HepG2 (cell line): ENCODE data around the gene SCO1. TPM values are rescaled to one million over a fixed set of nuclear protein-coding genes. Genes with fewer than 3 reads are reported as not detected.

Source experiments
- ATAC-seq: fragments of 200-7000 bp; cut with Tn5 transposase; 3 replicates; pipeline ENCODE4 v1.9.1; 2020; ENCODE audit warnings: mild to moderate bottlenecking, moderate library complexity
- BruUV-seq: library from RNA; stranded (reverse); fragments of 400-500 nt; replicated peaks from 2 replicates; lab custom pipeline; 2021; lab: Mats Ljungman, UMichigan
- CTCF ChIA-PET: fragments of 300-600 bp; formaldehyde crosslinking; extraction: SDS; loops from one replicate; lab custom pipeline; 2021; ENCODE audit warnings: low total read pairs, inconsistent platforms, low intra/inter-chr PET ratio; lab: Yijun Ruan, JAX
- POLR2A ChIA-PET: fragments of 350-600 bp; sonication (Branson Sonifier 250); formaldehyde crosslinking; loops from one replicate; lab custom pipeline; 2020; ENCODE audit warnings: antibody characterized with exemption, inconsistent platforms; lab: Yijun Ruan, JAX
- DNase-seq: peaks from one replicate; pipeline ENCODE4 v3.0.0-alpha.2; 2015; ENCODE audit warnings: low spot score
- FAIRE-seq: peaks from 3 replicates; lab custom pipeline; 2011; peaks lifted over from hg19 to GRCh38; lab: Jason Lieb, UNC
- H2AFZ ChIP-seq: one replicate; pipeline ENCODE4 v1.6.1; 2011; ENCODE audit warnings: low read length, inconsistent platforms
- H3K27ac ChIP-seq: fragments of 300-600 bp; 3 replicates; pipeline ENCODE4 v1.8.0; 2011; ENCODE audit warnings: mixed run types, mild to moderate bottlenecking, mixed read lengths, low read length, inconsistent platforms; ENCODE audit not compliant: insufficient read depth; ENCODE audit errors: extremely low read length
- H3K27me3 ChIP-seq, 2 experiments: fragments of 200-600 bp in 1 of 2; 2 replicates in 1 of 2; 3 replicates in 1 of 2; pipeline versions ENCODE4 v1.6.0 to v1.8.0; 2011; ENCODE audit warnings: low read length in 2 of 2, mild to moderate bottlenecking in 2 of 2, moderate library complexity in 2 of 2, inconsistent platforms in 1 of 2; ENCODE audit not compliant: insufficient read depth in 2 of 2, control insufficient read depth in 1 of 2
- H3K36me3 ChIP-seq, 2 experiments: fragments of 200-600 bp in 1 of 2; replicated peaks in 1 of 2; 2 replicates in 1 of 2; 3 replicates in 1 of 2; pipeline versions ENCODE4 v1.5.1 to v1.8.0; 2011; ENCODE audit warnings: low read length in 2 of 2, inconsistent platforms in 1 of 2; ENCODE audit not compliant: insufficient read depth in 2 of 2, control insufficient read depth in 1 of 2
- H3K4me1 ChIP-seq: 2 replicates; pipeline ENCODE4 v1.5.1; 2012; ENCODE audit warnings: low read length, inconsistent platforms; ENCODE audit not compliant: insufficient read depth
- H3K4me2 ChIP-seq: 2 replicates; pipeline ENCODE4 v1.6.0; 2011; ENCODE audit warnings: low read depth, low read length, inconsistent platforms
- H3K4me3 ChIP-seq, 3 experiments: fragments of 200-600 bp in 1 of 3; sonication (generic), shearing (Covaris generic) in 1 of 3; replicated peaks in 1 of 3; 2 replicates each; pipeline ENCODE4 v1.5.1; 2011 to 2016; ENCODE audit warnings: low read length in 3 of 3, inconsistent platforms in 2 of 3, low read depth in 2 of 3, mild to moderate bottlenecking in 2 of 3, control low read depth in 1 of 3, mixed read lengths in 1 of 3; ENCODE audit not compliant: insufficient read depth in 1 of 3
- H3K79me2 ChIP-seq: one replicate; pipeline ENCODE4 v1.6.1; 2011; ENCODE audit warnings: low read length, inconsistent platforms; ENCODE audit not compliant: insufficient read depth
- H3K9ac ChIP-seq: 2 replicates; pipeline ENCODE4 v1.6.0; 2011; ENCODE audit warnings: mild to moderate bottlenecking, low read depth, low read length, inconsistent platforms; ENCODE audit not compliant: insufficient read depth
- H3K9me3 ChIP-seq: 2 replicates; pipeline ENCODE4 v1.5.1; 2012; ENCODE audit warnings: mild to moderate bottlenecking, low read length
- H4K20me1 ChIP-seq: 2 replicates; pipeline ENCODE4 v1.6.0; 2011; ENCODE audit warnings: inconsistent platforms, mild to moderate bottlenecking, low read length, moderate library complexity; ENCODE audit not compliant: insufficient read depth
- ELF4 ChIP-seq: sonication (generic); formaldehyde crosslinking; IDR thresholded peaks from 2 replicates; pipeline ENCODE4 v1.5.0; 2020; ENCODE audit warnings: missing genetic modification reagents, mild to moderate bottlenecking, moderate library complexity, borderline replicate concordance
- MBNL3 ChIP-seq: fragments of 250-450 bp; sonication (Bioruptor Pico); conservative IDR thresholded peaks from 2 replicates; pipeline ENCODE4 v1.8.0; 2022; ENCODE audit warnings: mild to moderate bottlenecking, inconsistent platforms
- PAF1 ChIP-seq: IDR thresholded peaks from 2 replicates; pipeline ENCODE4 v1.6.1; 2016; ENCODE audit warnings: missing genetic modification reagents, missing compliant biosample characterization
- RAD21 ChIP-seq: fragments of 450-650 bp; formaldehyde crosslinking; IDR thresholded peaks from 2 replicates; pipeline ENCODE4 v1.5.0; 2020; ENCODE audit warnings: mild to moderate bottlenecking
- ZNF260 ChIP-seq: sonication (generic); formaldehyde crosslinking; IDR thresholded peaks from 2 replicates; pipeline ENCODE4 v1.4.0; 2020; ENCODE audit warnings: missing genetic modification reagents, low read depth, mild to moderate bottlenecking, borderline replicate concordance
- ZNF7 ChIP-seq: IDR thresholded peaks from 2 replicates; pipeline ENCODE4 v1.6.1; 2016; ENCODE audit warnings: missing biosample characterization, missing genetic modification reagents
- ZNF713 ChIP-seq: sonication (generic); formaldehyde crosslinking; IDR thresholded peaks from 2 replicates; pipeline ENCODE4 v1.4.0; 2020; ENCODE audit warnings: mild to moderate bottlenecking, missing genetic modification reagents
- WGBS: methylation state at CpG from one replicate; pipeline ENCODE4 v1.1.6; 2017; ENCODE audit warnings: low lambda C conversion rate; 5-methylcytosine and 5-hydroxymethylcytosine counted together
- in situ Hi-C: cut with HindIII; loops from 2 replicates; pipeline ENCODE4 v1.10.0; 2017; ENCODE audit warnings: low pct_unique_long_range_greater_than_20kb; ENCODE audit not compliant: extremely low pct_ligation_motif_present
- intact Hi-C: fragments of 100-400 bp; cut with micrococcal nuclease; formaldehyde crosslinking; loops from one replicate; pipeline ENCODE4 v1.10.0; 2022; ENCODE audit not compliant: unreplicated experiment
- polyA plus RNA-seq, 8 experiments: library from polyadenylated mRNA; depleted of rRNA in 3 of 8; stranded (reverse) in 7 of 8; unstranded in 1 of 8; fragments of >200 nt; fragmentation: Illumina TruSeq in 4 of 8; extraction: Trizol in 4 of 8; gene quantifications; 2 replicates each; pipeline versions ENCODE4 v1.2.1 to v1.2.3, GENCODE V29; 2011 to 2016; ENCODE audit warnings: low read depth in 4 of 8, missing spikeins in 1 of 8, mixed read lengths in 1 of 8; ENCODE audit not compliant: insufficient read depth in 1 of 8
- total RNA-seq, 5 experiments: library from RNA; depleted of rRNA; stranded (reverse); fragments of >200 nt; fragmentation: Illumina TruSeq; extraction: Trizol; gene quantifications; 2 replicates each; pipeline ENCODE4 v1.2.3, GENCODE V29; 2016; ENCODE audit warnings: low read depth in 1 of 5
- TF ChIP-seq, protein P1 (sequence below), 2 experiments: sonication (generic) in 1 of 2; formaldehyde crosslinking in 1 of 2; IDR thresholded peaks; 2 replicates each; pipeline versions ENCODE4 v1.5.1 to v1.6.1; 2011 to 2020; ENCODE audit warnings: borderline replicate concordance in 1 of 2, low read depth in 1 of 2, low read length in 1 of 2, mild to moderate bottlenecking in 1 of 2, missing genetic modification reagents in 1 of 2, moderate library complexity in 1 of 2
- TF ChIP-seq, protein P2 (sequence below), 2 experiments: fragments of 450-650 bp in 1 of 2; sonication (generic) in 1 of 2; formaldehyde crosslinking in 1 of 2; IDR thresholded peaks; 2 replicates each; pipeline versions ENCODE4 v1.6.1 to v1.8.0; 2016 to 2022; ENCODE audit warnings: antibody characterized with exemption in 1 of 2, mild to moderate bottlenecking in 1 of 2, missing genetic modification reagents in 1 of 2

The SCO1 gene
- total and polyA plus RNA-seq, 2 of the 13 experiments (the other 11 are each of a cell fraction or from before 2014, with no cell fraction given): 11.4 to 50.3 TPM

DNA sequence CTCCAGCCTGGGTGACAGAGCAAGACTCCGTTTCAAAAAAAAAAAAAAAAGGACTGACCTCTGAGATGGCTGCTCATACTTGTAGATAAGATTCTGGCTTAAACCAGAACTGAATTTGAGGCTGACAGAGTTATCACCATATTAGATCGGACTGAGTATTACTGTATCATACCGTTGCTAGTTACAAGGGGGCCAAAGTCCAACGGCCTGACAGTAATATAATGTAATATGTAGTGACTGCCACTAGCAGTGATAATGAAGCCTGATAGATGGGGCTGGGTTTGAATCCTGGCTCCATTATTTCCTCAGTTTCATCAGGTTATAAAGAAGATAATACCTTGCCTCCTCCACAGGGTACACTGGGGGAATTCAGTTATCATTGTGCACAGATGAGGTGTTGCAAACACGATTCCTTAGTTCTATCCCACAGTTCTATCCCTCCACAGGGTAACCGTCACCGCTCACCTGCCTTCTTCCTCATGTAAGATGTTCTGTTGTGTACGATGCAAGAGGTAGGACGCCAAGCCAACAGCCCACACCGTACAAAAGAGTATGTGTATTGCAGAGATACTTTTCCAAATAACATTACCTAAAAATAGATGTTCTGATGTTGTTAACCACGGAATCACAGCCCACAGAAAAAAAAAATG, 27.3 kb upstream of the SCO1 start:
- CTCF ChIA-PET: no interaction called here
- intact Hi-C loops (no loop called here), in situ Hi-C loops (no loop called here)
- no TSS peak for BruUV-seq
- Histone ChIP-seq H2AFZ (no peak overlapping the region), H3K9me3 (no peaks in the 10 kb centered on the region), H3K4me1 (peaks cover 17% of the 10 kb centered on the region), H4K20me1 (no peaks in the 10 kb centered on the region), H3K27ac (peak overlapping the region; percentile 35), H3K27me3 (no peaks in the 10 kb centered on the region), H3K36me3 (no peaks in the 10 kb centered on the region), H3K4me3 (no peak overlapping the region), H3K4me2 (no peak overlapping the region), H3K79me2 (no peaks in the 10 kb centered on the region), H3K9ac (no peak overlapping the region)
- 86% methylated on average over 11 of the region's 11 CpGs for WGBS
- TF ChIP-seq PAF1 (CRISPR knock-in tag) (no peak), ZNF713 (no peak), ZNF260 (CRISPR knock-in tag) (no peak), MBNL3 (no peak), ZNF7 (CRISPR knock-in tag) (no peak), RAD21 (CRISPR knock-in tag) (no peak), ELF4 (no peak)
- TF ChIP-seq, protein P1, sequence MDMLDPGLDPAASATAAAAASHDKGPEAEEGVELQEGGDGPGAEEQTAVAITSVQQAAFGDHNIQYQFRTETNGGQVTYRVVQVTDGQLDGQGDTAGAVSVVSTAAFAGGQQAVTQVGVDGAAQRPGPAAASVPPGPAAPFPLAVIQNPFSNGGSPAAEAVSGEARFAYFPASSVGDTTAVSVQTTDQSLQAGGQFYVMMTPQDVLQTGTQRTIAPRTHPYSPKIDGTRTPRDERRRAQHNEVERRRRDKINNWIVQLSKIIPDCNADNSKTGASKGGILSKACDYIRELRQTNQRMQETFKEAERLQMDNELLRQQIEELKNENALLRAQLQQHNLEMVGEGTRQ (IDR thresholded peaks at IDR 0.05; ENCODE audit: low read depth, low read length): no peak
- TF ChIP-seq, protein P1 (CRISPR knock-in tag; IDR thresholded peaks at IDR 0.05; ENCODE audit: borderline replicate concordance): no peak
- TF ChIP-seq, protein P2, sequence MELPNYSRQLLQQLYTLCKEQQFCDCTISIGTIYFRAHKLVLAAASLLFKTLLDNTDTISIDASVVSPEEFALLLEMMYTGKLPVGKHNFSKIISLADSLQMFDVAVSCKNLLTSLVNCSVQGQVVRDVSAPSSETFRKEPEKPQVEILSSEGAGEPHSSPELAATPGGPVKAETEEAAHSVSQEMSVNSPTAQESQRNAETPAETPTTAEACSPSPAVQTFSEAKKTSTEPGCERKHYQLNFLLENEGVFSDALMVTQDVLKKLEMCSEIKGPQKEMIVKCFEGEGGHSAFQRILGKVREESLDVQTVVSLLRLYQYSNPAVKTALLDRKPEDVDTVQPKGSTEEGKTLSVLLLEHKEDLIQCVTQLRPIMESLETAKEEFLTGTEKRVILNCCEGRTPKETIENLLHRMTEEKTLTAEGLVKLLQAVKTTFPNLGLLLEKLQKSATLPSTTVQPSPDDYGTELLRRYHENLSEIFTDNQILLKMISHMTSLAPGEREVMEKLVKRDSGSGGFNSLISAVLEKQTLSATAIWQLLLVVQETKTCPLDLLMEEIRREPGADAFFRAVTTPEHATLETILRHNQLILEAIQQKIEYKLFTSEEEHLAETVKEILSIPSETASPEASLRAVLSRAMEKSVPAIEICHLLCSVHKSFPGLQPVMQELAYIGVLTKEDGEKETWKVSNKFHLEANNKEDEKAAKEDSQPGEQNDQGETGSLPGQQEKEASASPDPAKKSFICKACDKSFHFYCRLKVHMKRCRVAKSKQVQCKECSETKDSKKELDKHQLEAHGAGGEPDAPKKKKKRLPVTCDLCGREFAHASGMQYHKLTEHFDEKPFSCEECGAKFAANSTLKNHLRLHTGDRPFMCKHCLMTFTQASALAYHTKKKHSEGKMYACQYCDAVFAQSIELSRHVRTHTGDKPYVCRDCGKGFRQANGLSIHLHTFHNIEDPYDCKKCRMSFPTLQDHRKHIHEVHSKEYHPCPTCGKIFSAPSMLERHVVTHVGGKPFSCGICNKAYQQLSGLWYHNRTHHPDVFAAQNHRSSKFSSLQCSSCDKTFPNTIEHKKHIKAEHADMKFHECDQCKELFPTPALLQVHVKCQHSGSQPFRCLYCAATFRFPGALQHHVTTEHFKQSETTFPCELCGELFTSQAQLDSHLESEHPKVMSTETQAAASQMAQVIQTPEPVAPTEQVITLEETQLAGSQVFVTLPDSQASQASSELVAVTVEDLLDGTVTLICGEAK (IDR thresholded peaks at IDR 0.05): no peak
- TF ChIP-seq, protein P2 (CRISPR knock-in tag; IDR thresholded peaks at IDR 0.05): no peak
- DNase-seq (no peak), FAIRE-seq (no peak), ATAC-seq (no peak)
- POLR2A ChIA-PET: interaction anchor here (0.6 kb wide), 1 partner anchor 160 kb away, joined by 3 read pairs; no protein-coding TSS in a partner anchor
